Esophagus squamous epithelium (tissue), 4 donors: ENCODE measurements around the gene FNBP1.

ENCODE experiments used
- POLR2A ChIP-seq, 4 donors: fragments of 450-650 bp; IDR thresholded peaks; one replicate each; pipeline ENCODE4 v1.6.1; 2017; ENCODE audit warnings: antibody characterized with exemption in 4 of 4, mild to moderate bottlenecking in 4 of 4, moderate library complexity in 3 of 4
- TF ChIP-seq, protein P1 (sequence below), 6 experiments: fragments of 450-650 bp in 4 of 6; fragments of 200-600 bp in 2 of 6; sonication (generic) in 2 of 6; IDR thresholded peaks; one replicate each; pipeline ENCODE4 v1.5.1; 2016 to 2019; ENCODE audit warnings: antibody characterized with exemption in 6 of 6, mild to moderate bottlenecking in 4 of 6, moderate library complexity in 4 of 6

DNA sequence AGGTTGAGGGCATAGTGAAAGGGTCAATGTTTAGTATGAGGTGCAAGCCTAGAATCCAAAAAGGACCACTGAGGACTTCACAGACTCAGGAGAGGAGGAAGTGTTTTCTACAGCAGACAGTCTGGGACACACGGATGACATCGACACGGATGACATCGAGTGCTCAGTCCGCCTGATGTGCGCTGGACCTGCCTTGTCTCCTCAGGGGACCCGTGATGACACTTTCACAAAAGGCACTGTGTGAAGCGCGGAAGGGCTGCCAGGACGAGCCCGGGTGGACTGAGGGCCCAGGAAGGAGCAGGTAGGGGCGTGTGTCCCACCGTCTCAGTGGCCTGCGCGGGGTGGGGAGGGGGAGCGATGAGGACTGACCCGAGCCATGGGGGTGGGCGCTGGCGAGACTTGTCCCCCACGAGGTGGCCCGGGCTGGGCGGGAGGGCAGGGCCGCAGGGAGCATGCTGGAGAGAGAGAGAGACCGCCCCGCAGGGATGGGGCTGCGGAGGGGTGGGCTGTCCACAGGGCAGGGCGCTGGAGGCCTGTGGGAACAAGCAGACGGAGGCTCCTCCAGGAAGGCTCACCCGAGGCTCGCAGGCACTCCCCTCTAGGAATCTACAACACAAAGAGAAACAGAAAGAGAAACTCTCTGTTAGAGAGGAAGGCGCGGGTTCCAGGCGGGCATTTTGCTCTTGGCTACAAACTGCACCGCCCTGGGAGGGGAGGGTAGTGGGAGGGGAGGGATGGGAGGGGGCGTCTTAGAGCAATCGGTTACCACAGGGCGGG lies 152.9 kb downstream of the FNBP1 start:
- TF ChIP-seq, protein P1, sequence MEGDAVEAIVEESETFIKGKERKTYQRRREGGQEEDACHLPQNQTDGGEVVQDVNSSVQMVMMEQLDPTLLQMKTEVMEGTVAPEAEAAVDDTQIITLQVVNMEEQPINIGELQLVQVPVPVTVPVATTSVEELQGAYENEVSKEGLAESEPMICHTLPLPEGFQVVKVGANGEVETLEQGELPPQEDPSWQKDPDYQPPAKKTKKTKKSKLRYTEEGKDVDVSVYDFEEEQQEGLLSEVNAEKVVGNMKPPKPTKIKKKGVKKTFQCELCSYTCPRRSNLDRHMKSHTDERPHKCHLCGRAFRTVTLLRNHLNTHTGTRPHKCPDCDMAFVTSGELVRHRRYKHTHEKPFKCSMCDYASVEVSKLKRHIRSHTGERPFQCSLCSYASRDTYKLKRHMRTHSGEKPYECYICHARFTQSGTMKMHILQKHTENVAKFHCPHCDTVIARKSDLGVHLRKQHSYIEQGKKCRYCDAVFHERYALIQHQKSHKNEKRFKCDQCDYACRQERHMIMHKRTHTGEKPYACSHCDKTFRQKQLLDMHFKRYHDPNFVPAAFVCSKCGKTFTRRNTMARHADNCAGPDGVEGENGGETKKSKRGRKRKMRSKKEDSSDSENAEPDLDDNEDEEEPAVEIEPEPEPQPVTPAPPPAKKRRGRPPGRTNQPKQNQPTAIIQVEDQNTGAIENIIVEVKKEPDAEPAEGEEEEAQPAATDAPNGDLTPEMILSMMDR (IDR thresholded peaks at IDR 0.05): no peak
- no peak for TF ChIP-seq POLR2A (IDR thresholded peaks at IDR 0.05)
